Measurements from ENCODE around the gene HYOU1. TPM values are rescaled to one million over a fixed set of nuclear protein-coding genes. Genes with fewer than 3 reads are reported as not detected.

Gene HYOU1
- total RNA-seq, 4 donors from 2014 or later = 36.1 to 57.5 (median 52.7) TPM

GRCh38 chr11:119091966-119092879 is 35.2 kb upstream of the HYOU1 start:
- peaks cover 18 to 38% (median 28%) of the 10 kb centered on the region in 4 donors for H3K4me1 ChIP-seq
- WGBS = 80% methylated on average over 12 of the region's 13 CpGs
- H3K9me3 ChIP-seq = no peaks in the 10 kb centered on the region
- intact Hi-C loops (cut with DNase I) = no loop called here
- H3K4me3 ChIP-seq = peak overlapping the region in 1 of 4 donors; percentile 74
- peak overlapping the region; percentile 96 to 99 (median 98) for H3K27ac ChIP-seq (replicated peaks in 1 of 4)
- no peak for DNase-seq (ENCODE audit: extremely low spot score)
- H3K27me3 ChIP-seq = no peaks in the 10 kb centered on the region
- TF ChIP-seq POLR2A (IDR thresholded peaks at IDR 0.05; ENCODE audit: low read depth) (no peak), POLR2AphosphoS5 (IDR thresholded peaks at IDR 0.05) (no peak), EP300 (IDR thresholded peaks at IDR 0.05) (no peak)
- TF ChIP-seq, protein P1, sequence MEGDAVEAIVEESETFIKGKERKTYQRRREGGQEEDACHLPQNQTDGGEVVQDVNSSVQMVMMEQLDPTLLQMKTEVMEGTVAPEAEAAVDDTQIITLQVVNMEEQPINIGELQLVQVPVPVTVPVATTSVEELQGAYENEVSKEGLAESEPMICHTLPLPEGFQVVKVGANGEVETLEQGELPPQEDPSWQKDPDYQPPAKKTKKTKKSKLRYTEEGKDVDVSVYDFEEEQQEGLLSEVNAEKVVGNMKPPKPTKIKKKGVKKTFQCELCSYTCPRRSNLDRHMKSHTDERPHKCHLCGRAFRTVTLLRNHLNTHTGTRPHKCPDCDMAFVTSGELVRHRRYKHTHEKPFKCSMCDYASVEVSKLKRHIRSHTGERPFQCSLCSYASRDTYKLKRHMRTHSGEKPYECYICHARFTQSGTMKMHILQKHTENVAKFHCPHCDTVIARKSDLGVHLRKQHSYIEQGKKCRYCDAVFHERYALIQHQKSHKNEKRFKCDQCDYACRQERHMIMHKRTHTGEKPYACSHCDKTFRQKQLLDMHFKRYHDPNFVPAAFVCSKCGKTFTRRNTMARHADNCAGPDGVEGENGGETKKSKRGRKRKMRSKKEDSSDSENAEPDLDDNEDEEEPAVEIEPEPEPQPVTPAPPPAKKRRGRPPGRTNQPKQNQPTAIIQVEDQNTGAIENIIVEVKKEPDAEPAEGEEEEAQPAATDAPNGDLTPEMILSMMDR (IDR thresholded peaks at IDR 0.05) = no peak
- H3K36me3 ChIP-seq = peaks cover 1 to 32% (median 22%) of the 10 kb centered on the region in 4 donors

DNA sequence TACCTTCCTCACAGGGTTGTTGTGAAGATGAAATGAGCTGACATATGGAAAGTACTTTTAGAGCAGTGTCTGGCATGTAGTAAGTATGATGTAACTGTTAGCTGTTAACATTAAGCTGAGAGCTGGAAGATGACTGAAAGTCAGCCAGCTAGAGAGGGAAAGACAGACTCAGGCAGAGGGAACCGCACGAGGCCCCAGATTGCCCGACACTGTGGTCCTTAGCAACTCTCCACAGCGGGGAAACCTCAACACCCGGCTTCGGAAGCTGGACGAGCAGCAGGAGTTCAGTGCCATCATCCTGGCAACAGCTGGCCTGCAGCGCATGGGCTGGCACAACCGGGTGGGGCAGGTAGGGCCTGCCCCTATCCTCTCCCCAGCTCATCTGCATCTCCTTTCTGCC is 34.2 kb upstream of the HYOU1 start:
- no peak for DNase-seq (ENCODE audit: extremely low spot score)
- Histone ChIP-seq H3K27me3 (no peaks in the 10 kb centered on the region), H3K36me3 (peaks cover 0 to 24% (median 14%) of the 10 kb centered on the region in 4 donors), H3K4me1 (peaks cover 19 to 41% (median 30%) of the 10 kb centered on the region in 4 donors), H3K27ac (replicated peaks in 1 of 4) (peak overlapping the region in 2 of 4 donors; percentile 32 to 98), H3K9me3 (no peaks in the 10 kb centered on the region), H3K4me3 (no peak overlapping the region)
- 51% methylated on average over 7 of the region's 9 CpGs for WGBS
- intact Hi-C loops (cut with DNase I) = no loop called here
- TF ChIP-seq POLR2A (IDR thresholded peaks at IDR 0.05; ENCODE audit: low read depth) (no peak), POLR2AphosphoS5 (IDR thresholded peaks at IDR 0.05) (no peak), EP300 (IDR thresholded peaks at IDR 0.05) (no peak)
- TF ChIP-seq, protein P1 (IDR thresholded peaks at IDR 0.05) = no peak

DNA sequence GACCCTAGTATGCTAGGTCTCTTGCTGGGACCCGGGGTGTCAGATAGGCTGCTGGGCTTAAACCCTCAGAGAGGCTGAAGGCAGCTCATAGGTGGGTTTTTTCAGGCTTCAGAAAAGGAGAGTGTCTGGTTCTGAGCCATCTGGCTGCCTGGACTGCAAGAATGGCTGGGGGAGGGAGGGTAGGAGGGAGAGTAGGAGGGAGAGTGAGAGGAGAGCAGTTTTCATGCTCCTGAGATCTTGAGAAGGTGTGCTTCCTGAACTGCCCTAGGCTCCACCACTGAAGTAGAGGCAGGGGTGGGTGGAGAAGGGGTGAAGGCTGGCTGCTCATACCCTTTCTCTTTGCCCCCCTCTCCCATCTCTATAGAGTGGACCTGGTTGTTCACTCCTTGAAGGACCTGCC is 32.3 kb upstream of the HYOU1 start:
- TF ChIP-seq EP300 (IDR thresholded peaks at IDR 0.05) (no peak), POLR2A (IDR thresholded peaks at IDR 0.05; ENCODE audit: low read depth) (no peak), POLR2AphosphoS5 (IDR thresholded peaks at IDR 0.05) (no peak)
- TF ChIP-seq, protein P1 (IDR thresholded peaks at IDR 0.05) = no peak
- Histone ChIP-seq H3K27me3 (no peaks in the 10 kb centered on the region), H3K4me3 (no peak overlapping the region), H3K4me1 (peaks cover 25 to 48% (median 37%) of the 10 kb centered on the region in 4 donors), H3K36me3 (peaks cover 0 to 24% (median 14%) of the 10 kb centered on the region in 4 donors), H3K9me3 (no peaks in the 10 kb centered on the region), H3K27ac (replicated peaks in 1 of 4) (no peak overlapping the region)
- intact Hi-C loops (cut with DNase I) = no loop called here
- no peak for DNase-seq (ENCODE audit: extremely low spot score)
- 91% methylated on average over 1 of the region's 1 CpG for WGBS

GRCh38 chr11:119088406-119088805 is 31.4 kb upstream of the HYOU1 start:
- no peaks in the 10 kb centered on the region for H3K27me3 ChIP-seq
- H3K9me3 ChIP-seq = no peaks in the 10 kb centered on the region
- no peak overlapping the region for H3K27ac ChIP-seq (replicated peaks in 1 of 4)
- H3K4me3 ChIP-seq = no peak overlapping the region
- DNase-seq (ENCODE audit: extremely low spot score) = no peak
- intact Hi-C loops (cut with DNase I) = no loop called here
- TF ChIP-seq POLR2A (IDR thresholded peaks at IDR 0.05; ENCODE audit: low read depth) (no peak), EP300 (IDR thresholded peaks at IDR 0.05) (no peak), POLR2AphosphoS5 (IDR thresholded peaks at IDR 0.05) (no peak)
- TF ChIP-seq, protein P1 (IDR thresholded peaks at IDR 0.05) = no peak
- H3K36me3 ChIP-seq = peaks cover 0 to 24% (median 14%) of the 10 kb centered on the region in 4 donors
- H3K4me1 ChIP-seq = peaks cover 22 to 41% (median 32%) of the 10 kb centered on the region in 4 donors
- WGBS = 90% methylated on average over 9 of the region's 9 CpGs

Measured in esophagus muscularis mucosa (tissue), 4 donors.